Hepatocyte (in vitro differentiated cells): ENCODE results near the gene NR1H4. TPM values are rescaled to one million over a fixed set of nuclear protein-coding genes. Genes with fewer than 3 reads are reported as not detected.

Experiments used
- DNase-seq: peaks from one replicate; pipeline ENCODE4 v3.0.0-alpha.2; 2016; ENCODE audit warnings: low spot score
- H2AFZ ChIP-seq: fragments of 200-600 bp; sonication (generic); 2 replicates; pipeline ENCODE4 v1.6.0; 2016; ENCODE audit warnings: antibody characterized with exemption, mild to moderate bottlenecking
- H3K27ac ChIP-seq: fragments of 200-600 bp; sonication (generic); 2 replicates; pipeline ENCODE4 v1.5.1; 2016; ENCODE audit warnings: mild to moderate bottlenecking
- H3K27me3 ChIP-seq: fragments of 200-600 bp; sonication (generic); 2 replicates; pipeline ENCODE4 v1.6.1; 2016
- H3K36me3 ChIP-seq: fragments of 200-600 bp; sonication (generic); replicated peaks from 2 replicates; pipeline ENCODE4 v1.5.1; 2016; ENCODE audit warnings: low read depth; ENCODE audit not compliant: insufficient read depth
- H3K4me1 ChIP-seq: fragments of 200-600 bp; sonication (generic); 2 replicates; pipeline ENCODE4 v1.5.1; 2016; ENCODE audit warnings: mild to moderate bottlenecking, moderate library complexity; ENCODE audit not compliant: insufficient read depth
- H3K4me2 ChIP-seq: fragments of 200-600 bp; sonication (generic); 2 replicates; pipeline ENCODE4 v1.6.0; 2016
- H3K4me3 ChIP-seq: fragments of 200-600 bp; sonication (generic); 2 replicates; pipeline ENCODE4 v1.5.1; 2016; ENCODE audit warnings: mild to moderate bottlenecking
- H3K79me2 ChIP-seq: fragments of 200-600 bp; sonication (generic); 2 replicates; pipeline ENCODE4 v1.6.0; 2017; ENCODE audit warnings: mild to moderate bottlenecking
- H3K9me2 ChIP-seq: fragments of 200-600 bp; sonication (generic); replicated peaks from 2 replicates; pipeline ENCODE4 v1.6.0; 2017; ENCODE audit warnings: mild to moderate bottlenecking; ENCODE audit not compliant: insufficient read depth
- H3K9me3 ChIP-seq: fragments of 200-600 bp; sonication (generic); 2 replicates; pipeline ENCODE4 v1.5.1; 2016; ENCODE audit warnings: low read depth, mild to moderate bottlenecking
- H4K20me1 ChIP-seq: fragments of 200-600 bp; sonication (generic); 2 replicates; pipeline ENCODE4 v1.6.0; 2016; ENCODE audit warnings: mild to moderate bottlenecking; ENCODE audit not compliant: insufficient read depth, poor library complexity, severe bottlenecking
- CTCF ChIP-seq: fragments of 200-600 bp; sonication (generic); IDR thresholded peaks from 2 replicates; pipeline ENCODE4 v1.5.1; 2016; ENCODE audit warnings: antibody characterized with exemption, mild to moderate bottlenecking; ENCODE audit not compliant: poor library complexity
- EZH2 ChIP-seq: fragments of 200-600 bp; sonication (generic); IDR thresholded peaks from 2 replicates; pipeline ENCODE4 v1.6.1; 2016; ENCODE audit warnings: antibody characterized with exemption, mild to moderate bottlenecking, borderline replicate concordance
- EZH2phosphoT487 ChIP-seq: fragments of 200-600 bp; sonication (generic); IDR thresholded peaks from one replicate; pipeline ENCODE4 v1.6.1; 2018; ENCODE audit warnings: antibody characterized with exemption, mild to moderate bottlenecking, low read depth, moderate library complexity; ENCODE audit not compliant: unreplicated experiment, severe bottlenecking
- whole genome bisulfite sequencing: methylation state at CpG from one replicate; pipeline ENCODE4 v1.1.6; 2016; ENCODE audit warnings: low lambda C conversion rate; ENCODE audit errors: missing lambda C conversion rate; 5-methylcytosine and 5-hydroxymethylcytosine counted together
- polyA plus RNA-seq: library from polyadenylated mRNA; unstranded; fragments of >200 nt; fragmentation: Nextera tagmentation; extraction: Ambion mirVana; gene quantifications from 2 replicates; pipeline ENCODE4 v1.2.1, GENCODE V29; 2016
- total RNA-seq: library from RNA; depleted of rRNA; stranded (reverse); fragments of >200 nt; gene quantifications from 2 replicates; pipeline ENCODE4 v1.2.3, GENCODE V29; 2014

NR1H4 gene
- total and polyA plus RNA-seq, 2 experiments from 2014 or later = 12.4 to 39.0 TPM

DNA sequence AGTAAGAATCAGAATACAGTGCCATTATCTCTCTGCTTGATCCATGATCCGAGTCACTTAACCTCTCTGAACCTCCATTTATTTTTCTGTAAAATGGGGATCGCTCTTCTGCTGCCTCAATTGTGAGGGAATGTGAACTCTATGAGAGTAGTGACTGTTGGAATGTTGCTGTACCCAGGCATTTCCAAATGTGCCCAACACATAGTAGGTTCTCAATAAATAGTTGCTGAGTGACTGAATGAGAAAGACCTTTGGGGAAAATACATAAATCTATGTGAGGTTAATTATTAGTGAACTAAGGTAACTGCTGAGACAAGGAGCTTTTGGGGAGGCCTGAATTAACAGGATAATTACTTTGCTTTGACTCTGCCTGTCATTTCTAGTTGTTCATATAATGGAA, 33.9 kb upstream of the NR1H4 start:
- Histone ChIP-seq H3K79me2 (no peaks in the 10 kb centered on the region), H3K4me2 (no peak overlapping the region), H3K36me3 (no peaks in the 10 kb centered on the region), H3K9me3 (no peaks in the 10 kb centered on the region), H3K27ac (no peak overlapping the region), H3K4me1 (peaks cover 19% of the 10 kb centered on the region), H3K4me3 (no peak overlapping the region), H4K20me1 (no peaks in the 10 kb centered on the region), H3K9me2 (no peaks in the 10 kb centered on the region), H2AFZ (no peak overlapping the region), H3K27me3 (no peaks in the 10 kb centered on the region)
- TF ChIP-seq EZH2phosphoT487 (no peak), CTCF (no peak), EZH2 (no peak)
- WGBS = 92% methylated on average over 2 of the region's 2 CpGs
- DNase-seq = no peak

GRCh38 chr12:100442403-100442802, 31.3 kb upstream of the NR1H4 start:
- DNase-seq = no peak
- no peak overlapping the region for H3K4me2 ChIP-seq
- TF ChIP-seq CTCF (no peak), EZH2phosphoT487 (no peak), EZH2 (no peak)
- H2AFZ ChIP-seq = no peak overlapping the region
- no peaks in the 10 kb centered on the region for H4K20me1 ChIP-seq
- no peaks in the 10 kb centered on the region for H3K27me3 ChIP-seq
- H3K4me1 ChIP-seq = peaks cover 10% of the 10 kb centered on the region
- WGBS = 78% methylated on average over 1 of the region's 1 CpG
- no peaks in the 10 kb centered on the region for H3K79me2 ChIP-seq
- H3K4me3 ChIP-seq = no peak overlapping the region
- no peaks in the 10 kb centered on the region for H3K9me2 ChIP-seq
- no peak overlapping the region for H3K27ac ChIP-seq
- no peaks in the 10 kb centered on the region for H3K9me3 ChIP-seq
- H3K36me3 ChIP-seq = no peaks in the 10 kb centered on the region

GRCh38 chr12:100443434-100443833, 30.2 kb upstream of the NR1H4 start:
- TF ChIP-seq EZH2phosphoT487 (no peak), CTCF (no peak), EZH2 (no peak)
- Histone ChIP-seq H3K27ac (no peak overlapping the region), H3K9me2 (no peaks in the 10 kb centered on the region), H4K20me1 (no peaks in the 10 kb centered on the region), H3K27me3 (no peaks in the 10 kb centered on the region), H2AFZ (no peak overlapping the region), H3K4me1 (peaks cover 6% of the 10 kb centered on the region), H3K4me2 (no peak overlapping the region), H3K9me3 (no peaks in the 10 kb centered on the region), H3K36me3 (no peaks in the 10 kb centered on the region), H3K79me2 (no peaks in the 10 kb centered on the region), H3K4me3 (no peak overlapping the region)
- WGBS = 93% methylated on average over 1 of the region's 1 CpG
- DNase-seq = no peak

DNA sequence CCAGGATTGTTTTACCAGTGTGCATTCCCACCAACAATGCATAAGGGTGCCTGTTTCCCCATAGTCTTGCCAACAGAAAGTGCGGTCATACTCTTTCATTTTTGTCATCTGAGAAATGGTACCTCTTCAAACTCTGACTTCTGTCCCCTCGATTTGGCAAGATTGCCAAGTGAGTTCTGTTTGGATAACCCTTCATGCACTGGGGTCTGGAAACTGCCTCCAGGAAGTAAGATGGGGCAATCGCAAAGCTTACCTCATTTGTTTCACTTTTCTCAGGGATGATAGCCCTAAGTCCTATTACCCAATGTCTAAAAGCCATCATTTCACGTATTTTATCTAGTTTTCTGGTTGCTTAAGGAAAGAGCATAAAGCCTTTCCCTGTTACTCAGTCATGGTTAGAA, 28.6 kb upstream of the NR1H4 start:
- 79% methylated on average over 4 of the region's 4 CpGs for WGBS
- H3K4me3 ChIP-seq = no peak overlapping the region

More for the DNA sequence above, 28.6 kb upstream of the NR1H4 start:
- Histone ChIP-seq H4K20me1 (no peaks in the 10 kb centered on the region), H3K9me2 (no peaks in the 10 kb centered on the region), H3K27me3 (no peaks in the 10 kb centered on the region), H3K9me3 (no peaks in the 10 kb centered on the region), H3K36me3 (no peaks in the 10 kb centered on the region), H3K79me2 (no peaks in the 10 kb centered on the region), H2AFZ (no peak overlapping the region), H3K4me2 (no peak overlapping the region), H3K4me1 (peaks cover 5% of the 10 kb centered on the region), H3K27ac (no peak overlapping the region)
- TF ChIP-seq CTCF (no peak), EZH2phosphoT487 (no peak), EZH2 (no peak)
- peak; percentile 25 for DNase-seq
